ENCODE results near the gene ZNF418.
"Not testable (repeated sequence)": the region's sequence is repeated elsewhere in the genome, so short reads cannot be mapped to it uniquely, and the experiment has no call there.

ZNF418 gene

GRCh38 chr19:57873883-57874799, 61.1 kb downstream of the ZNF418 start:
- not testable (repeated sequence) for H3K4me3 Mint-ChIP-seq; ATAC-seq (replicated peaks)

GRCh38 chr19:57872450-57872849, 62.8 kb downstream of the ZNF418 start:
- DNase-seq = no peak
- peaks cover 0 to 4% of the 10 kb centered on the region in 2 donors for H3K4me1 Mint-ChIP-seq
- no peaks in the 10 kb centered on the region for H3K27me3 Mint-ChIP-seq
- no peak for ATAC-seq (replicated peaks)
- no peak overlapping the region for H3K4me3 Mint-ChIP-seq
- H3K9me3 Mint-ChIP-seq = peaks cover 25 to 34% of the 10 kb centered on the region in 2 donors
- H3K27ac Mint-ChIP-seq = no peak overlapping the region
- peaks cover 78 to 87% of the 10 kb centered on the region in 2 donors for H3K36me3 Mint-ChIP-seq

More at GRCh38 chr19:57873883-57874799, 61.1 kb downstream of the ZNF418 start:
- DNase-seq, H3K27me3 Mint-ChIP-seq: not testable (repeated sequence)
- H3K4me1 Mint-ChIP-seq = peaks cover 6 to 13% of the 10 kb centered on the region in 2 donors
- H3K9me3 Mint-ChIP-seq = peaks cover 27 to 34% of the 10 kb centered on the region in 2 donors
- H3K27ac Mint-ChIP-seq = peak overlapping the region; percentile 73
- peaks cover 75 to 88% of the 10 kb centered on the region in 2 donors for H3K36me3 Mint-ChIP-seq
